ENCODE measurements around the gene SLC16A1.

SLC16A1 gene

GRCh38 chr1:112911506-112912220 is 44.3 kb downstream of the SLC16A1 start:
- in situ Hi-C loops (cut with HindIII; ENCODE audit: low sequenced_read_pairs), result no loop called here
- DNase-seq (ENCODE audit: low read depth), result no peak

GRCh38 chr1:112909847-112910246 is 46.1 kb downstream of the SLC16A1 start:
- H3K4me3 ChIP-seq (ENCODE audit: low read depth, low read length), result no peak overlapping the region
- in situ Hi-C loops (cut with HindIII; ENCODE audit: low sequenced_read_pairs), result no loop called here
- TF ChIP-seq CTCF (IDR thresholded peaks at IDR 0.05; ENCODE audit: low read depth, low read length, missing control alignments), result no peak
- no peak for DNase-seq (ENCODE audit: low read depth)

More at GRCh38 chr1:112911506-112912220, 44.3 kb downstream of the SLC16A1 start:
- TF ChIP-seq CTCF (IDR thresholded peaks at IDR 0.05; ENCODE audit: low read depth, low read length, missing control alignments), result no peak
- H3K4me3 ChIP-seq (ENCODE audit: low read depth, low read length), result no peak overlapping the region

GRCh38 chr1:112906150-112906698 is 49.8 kb downstream of the SLC16A1 start:
- DNase-seq (ENCODE audit: low read depth), result no peak
- in situ Hi-C loops (cut with HindIII; ENCODE audit: low sequenced_read_pairs), result no loop called here
- H3K4me3 ChIP-seq (ENCODE audit: low read depth, low read length), result no peak overlapping the region
- TF ChIP-seq CTCF (IDR thresholded peaks at IDR 0.05; ENCODE audit: low read depth, low read length, missing control alignments), result no peak

- in situ Hi-C loops (cut with HindIII; ENCODE audit: low sequenced_read_pairs), result no loop called here
- TF ChIP-seq CTCF (IDR thresholded peaks at IDR 0.05; ENCODE audit: low read depth, low read length, missing control alignments), result no peak
These were observed 50.4 kb downstream of the SLC16A1 start for GRCh38 chr1:112905395-112906149.

GRCh38 chr1:112904831-112905261 is 51.1 kb downstream of the SLC16A1 start:
- H3K4me3 ChIP-seq (ENCODE audit: low read depth, low read length), result no peak overlapping the region
- in situ Hi-C loops (cut with HindIII; ENCODE audit: low sequenced_read_pairs), result no loop called here
- DNase-seq (ENCODE audit: low read depth), result no peak
- no peak for TF ChIP-seq CTCF (IDR thresholded peaks at IDR 0.05; ENCODE audit: low read depth, low read length, missing control alignments)

More at GRCh38 chr1:112905395-112906149, 50.4 kb downstream of the SLC16A1 start:
- DNase-seq (ENCODE audit: low read depth), result peak; percentile 15
- H3K4me3 ChIP-seq (ENCODE audit: low read depth, low read length), result no peak overlapping the region

GRCh38 chr1:112904071-112904830 is 51.7 kb downstream of the SLC16A1 start:
- no peak overlapping the region for H3K4me3 ChIP-seq (ENCODE audit: low read depth, low read length)
- in situ Hi-C loops (cut with HindIII; ENCODE audit: low sequenced_read_pairs), result no loop called here
- peak; percentile 12 for DNase-seq (ENCODE audit: low read depth)
- no peak for TF ChIP-seq CTCF (IDR thresholded peaks at IDR 0.05; ENCODE audit: low read depth, low read length, missing control alignments)

Measured in astrocyte of the cerebellum (primary cell).